Medulla oblongata (tissue), 1 donor: ENCODE results near the gene CPVL.

Source experiments
- DNase-seq: peaks from one replicate; pipeline ENCODE4 v3.0.0-alpha.2; 2015; ENCODE audit errors: extremely low spot score

CPVL gene

DNA sequence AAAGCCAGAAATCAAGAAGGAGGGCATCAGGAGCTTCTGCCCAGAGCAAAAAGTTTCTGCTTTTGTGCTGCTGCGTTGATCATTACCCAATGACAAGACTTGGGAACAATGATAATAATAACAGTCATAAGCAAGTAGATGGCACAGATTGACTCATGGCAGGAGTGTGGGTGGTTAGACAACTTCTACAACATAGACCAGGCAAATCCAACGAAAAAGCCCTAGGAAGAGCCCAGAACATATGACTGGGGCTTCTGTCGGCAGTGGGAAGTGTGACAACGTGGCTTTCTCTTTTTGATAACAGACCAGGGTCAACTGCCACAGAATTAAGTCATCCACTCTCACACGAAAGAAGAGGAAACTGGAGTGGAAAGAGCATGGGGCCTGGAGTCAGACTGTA, 102.8 kb downstream of the CPVL start:
- no peak for DNase-seq

DNA sequence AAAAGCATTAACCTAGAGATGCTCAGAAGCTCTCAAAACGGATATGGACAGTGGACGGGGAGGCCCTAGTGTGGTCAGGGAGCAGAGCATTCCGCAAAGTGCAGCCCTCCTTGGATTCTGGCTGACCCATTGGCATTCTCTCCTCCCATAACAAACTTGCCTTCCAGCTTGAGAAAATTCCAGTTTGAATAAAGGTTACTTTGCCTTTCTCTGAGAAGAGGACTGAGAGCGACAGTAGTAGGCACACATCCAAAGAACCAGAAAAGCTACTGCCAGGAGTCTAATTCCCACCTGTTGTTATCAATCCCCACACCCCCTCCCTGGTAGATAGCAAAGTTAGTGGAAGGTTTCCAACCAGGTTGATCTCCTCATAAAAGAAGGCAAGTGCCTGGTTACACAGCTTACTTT, 103.5 kb downstream of the CPVL start:
- DNase-seq, result no peak

DNA sequence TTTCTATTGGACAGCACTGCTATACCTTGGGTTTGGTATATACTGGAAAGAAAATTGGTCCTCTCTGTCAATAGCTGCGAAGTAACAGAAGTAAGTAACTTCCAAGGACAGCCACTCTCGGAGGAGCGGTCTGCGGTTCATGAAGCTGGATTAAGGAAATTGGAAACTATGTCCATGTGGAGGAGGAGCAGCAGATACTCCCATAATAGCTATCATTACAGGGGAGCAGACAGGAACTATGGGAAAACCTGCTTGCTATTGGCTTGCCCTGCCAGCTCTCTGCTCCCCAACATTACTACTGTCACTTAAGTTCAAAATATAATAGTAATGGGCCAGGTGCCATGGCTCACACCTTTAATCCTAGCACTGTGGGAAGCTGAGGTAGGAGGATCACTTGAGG, 104.3 kb downstream of the CPVL start:
- DNase-seq, result no peak

DNA sequence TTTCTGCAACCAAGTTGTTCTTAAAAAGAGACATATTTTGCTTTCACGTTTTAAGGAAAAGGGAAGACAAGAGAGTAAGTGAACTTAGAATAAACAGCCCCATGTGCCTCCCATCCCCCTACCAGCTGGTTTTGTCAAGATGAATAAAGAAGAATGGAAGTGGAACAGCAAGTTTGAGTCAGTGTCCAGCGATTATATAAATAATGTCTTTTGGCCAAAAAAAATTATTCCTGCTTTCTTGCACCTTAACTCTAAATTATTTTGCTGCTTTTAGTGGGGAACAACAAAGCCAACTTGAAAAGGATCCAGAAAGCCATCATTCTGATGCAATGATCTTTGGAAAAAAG, 105.8 kb downstream of the CPVL start:
- DNase-seq, result peak; percentile 8

DNA sequence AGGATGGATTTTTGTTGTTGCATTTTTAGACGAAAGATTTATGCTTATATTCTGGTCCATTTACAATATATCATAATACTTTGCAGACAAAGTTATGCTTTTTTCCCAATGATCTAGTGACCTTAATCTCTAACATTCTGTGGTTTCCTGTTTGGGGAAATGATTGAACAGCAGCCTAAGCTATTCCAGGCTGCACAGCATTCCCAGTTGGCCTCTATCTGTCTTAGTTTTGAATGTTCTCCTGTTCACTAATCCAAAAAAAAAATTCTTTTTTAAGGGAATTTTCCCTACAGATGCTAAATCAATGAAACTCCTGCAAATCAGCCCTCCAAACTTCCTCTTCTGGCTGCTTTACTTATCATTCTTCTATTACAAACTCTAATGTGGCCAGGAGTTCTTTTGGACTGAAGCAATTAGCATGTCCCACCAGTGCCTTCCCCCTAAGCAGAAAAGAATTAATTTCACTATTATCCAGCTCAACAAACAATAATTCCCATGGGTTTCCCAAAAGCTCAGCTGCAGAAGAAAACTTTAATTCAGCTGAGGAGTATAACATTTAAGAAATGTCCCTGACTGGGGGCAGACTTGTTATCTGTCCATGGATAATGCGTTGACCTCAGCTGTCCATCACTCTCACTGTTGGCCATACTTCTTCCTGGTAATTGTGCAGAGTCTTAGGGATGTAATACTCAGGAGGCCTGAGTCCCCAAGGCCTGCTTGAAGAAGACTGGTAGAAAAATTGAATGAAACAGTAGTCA, 106.3 kb downstream of the CPVL start:
- no peak for DNase-seq

DNA sequence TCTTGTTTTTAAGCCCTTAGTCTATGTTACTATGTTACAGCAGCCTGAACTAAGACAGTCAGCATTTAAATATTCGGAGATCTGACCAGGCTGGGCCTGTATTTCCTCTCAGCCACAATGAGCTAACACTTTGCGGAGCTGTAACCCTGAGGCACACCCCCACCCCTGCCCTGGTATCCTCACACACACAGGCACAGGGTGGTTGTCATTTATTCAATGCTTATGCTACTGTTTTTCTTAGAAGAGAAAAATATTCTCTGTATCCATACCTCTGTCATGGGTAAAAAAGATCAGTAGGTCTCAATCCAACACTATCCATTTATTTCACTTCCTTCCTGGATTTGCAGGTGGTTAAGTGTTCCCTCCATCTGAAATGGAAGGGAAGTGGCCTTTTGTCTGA, 107.9 kb downstream of the CPVL start:
- no peak for DNase-seq

DNA sequence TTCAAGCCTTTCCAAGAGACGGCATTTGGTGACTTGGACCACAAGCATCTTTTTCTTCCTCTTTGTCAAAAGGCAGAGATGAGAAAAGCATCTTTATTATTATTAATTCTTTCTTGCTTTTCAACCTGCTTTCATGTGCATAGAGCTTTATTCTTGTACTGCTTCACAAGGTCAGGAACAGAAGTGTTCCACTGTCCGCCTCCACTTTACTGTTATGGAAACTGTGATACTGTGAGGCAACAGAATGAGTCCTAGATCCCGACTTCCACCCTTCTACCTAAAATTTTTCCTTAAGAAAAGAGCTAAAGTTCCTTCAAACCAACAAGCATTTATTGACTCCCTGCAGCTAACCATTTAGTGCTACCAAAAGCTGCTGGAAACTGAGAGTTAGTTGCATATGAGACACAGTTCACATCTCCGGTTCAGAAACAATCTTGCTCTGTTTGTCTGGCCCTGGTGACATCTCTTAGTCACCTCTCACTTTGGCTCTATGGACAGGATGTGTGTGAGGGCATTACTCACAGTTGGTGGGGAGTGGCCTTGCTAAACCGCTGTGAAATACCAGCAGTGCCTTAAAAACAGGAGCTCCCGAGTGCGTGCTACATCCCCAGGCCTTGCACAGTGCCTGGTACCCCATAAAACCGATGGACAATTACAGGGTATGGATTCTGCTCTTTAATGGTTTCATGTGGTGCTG, 111.1 kb downstream of the CPVL start:
- no peak for DNase-seq

DNA sequence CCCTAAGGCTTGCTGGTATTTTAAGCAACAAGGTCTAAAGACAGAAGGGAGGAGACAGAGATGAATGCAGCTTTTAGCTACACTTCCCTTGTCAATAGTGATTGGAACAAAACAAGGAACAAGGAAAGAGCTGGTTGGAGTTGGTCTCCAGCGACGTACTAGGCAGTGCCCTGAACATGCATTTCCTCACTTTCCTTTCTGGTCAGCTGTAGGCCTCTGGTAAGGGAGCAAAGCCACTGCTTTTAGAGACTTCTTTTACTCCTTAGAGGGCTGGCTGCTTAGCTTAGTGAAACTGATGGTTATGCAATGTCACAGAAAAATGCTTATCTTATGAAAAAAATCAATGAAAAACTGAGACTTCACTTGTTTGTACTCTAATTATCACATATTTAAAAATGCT, 112.8 kb downstream of the CPVL start:
- no peak for DNase-seq

DNA sequence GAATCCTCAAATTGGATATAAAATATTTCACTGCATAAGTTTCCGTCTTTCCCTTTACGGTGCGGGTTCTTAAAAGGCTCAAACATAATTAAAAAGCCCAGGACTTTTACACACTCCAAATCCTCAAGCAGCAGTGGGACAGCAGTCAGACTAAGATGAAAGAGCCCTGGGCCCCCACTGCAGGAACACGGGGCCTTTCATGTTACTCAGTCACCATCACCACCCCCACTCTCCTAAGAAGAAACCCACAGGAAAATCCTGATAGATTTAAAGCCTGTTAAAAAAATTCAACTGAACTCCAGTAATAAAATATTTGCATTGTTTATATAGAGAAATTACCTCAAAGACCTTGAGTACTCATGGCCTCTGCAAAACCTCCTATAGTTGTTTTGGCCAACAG, 114.2 kb downstream of the CPVL start:
- no peak for DNase-seq

DNA sequence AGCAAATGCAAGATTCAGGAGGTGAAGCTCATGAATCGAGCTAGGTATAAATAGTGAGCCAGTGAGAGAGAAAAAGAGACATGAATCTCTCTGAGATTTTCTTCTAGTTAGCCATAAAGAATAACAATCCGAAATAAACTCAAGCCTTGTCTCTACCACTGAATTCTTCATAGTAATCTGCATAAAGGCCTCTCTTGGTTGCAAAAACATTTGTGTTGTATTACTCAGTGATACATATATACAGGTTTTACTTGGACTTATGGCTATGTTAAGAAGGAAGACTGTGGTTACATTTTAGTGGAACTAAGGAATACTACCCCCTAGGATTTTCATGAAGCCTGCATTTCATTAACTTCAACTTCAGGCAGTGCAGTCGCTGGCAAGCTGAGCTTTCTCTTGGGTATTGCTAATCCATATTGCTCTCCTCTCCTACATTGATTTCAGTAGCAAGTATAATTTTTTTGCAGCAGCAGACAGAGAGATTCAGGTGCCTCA, 115.5 kb downstream of the CPVL start:
- DNase-seq, result no peak

DNA sequence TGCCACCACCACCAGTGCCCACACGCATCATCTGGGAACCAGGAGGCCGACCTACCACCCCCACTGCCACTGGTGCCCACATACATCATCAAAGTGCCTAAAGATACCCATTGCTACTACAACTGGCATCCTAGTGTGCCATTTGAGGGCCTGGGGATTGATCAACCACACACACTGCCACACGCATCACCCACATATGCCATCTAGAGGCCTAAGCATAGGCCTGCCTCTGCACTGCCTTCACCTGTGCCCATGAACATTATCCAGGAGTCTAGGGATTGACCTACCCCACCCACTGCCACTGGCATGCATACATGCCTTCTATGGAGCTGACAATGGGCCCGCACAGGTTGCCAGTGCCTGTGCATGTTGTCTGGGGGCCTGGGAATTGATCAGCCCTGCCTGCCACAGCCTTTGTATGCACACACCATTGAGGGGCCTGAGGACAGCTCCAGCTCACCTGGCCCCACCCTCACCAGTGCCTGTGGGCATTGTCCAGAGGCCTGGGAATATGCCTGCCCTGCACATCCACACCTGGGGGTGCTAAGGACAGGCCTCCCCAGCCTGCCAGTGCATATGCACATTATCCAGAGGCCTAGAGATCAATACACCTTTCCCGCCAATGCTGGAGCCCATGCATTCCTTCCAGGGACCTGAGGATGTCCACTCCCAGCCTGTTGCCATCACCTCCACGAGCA, 123.9 kb downstream of the CPVL start:
- DNase-seq, result no peak

DNA sequence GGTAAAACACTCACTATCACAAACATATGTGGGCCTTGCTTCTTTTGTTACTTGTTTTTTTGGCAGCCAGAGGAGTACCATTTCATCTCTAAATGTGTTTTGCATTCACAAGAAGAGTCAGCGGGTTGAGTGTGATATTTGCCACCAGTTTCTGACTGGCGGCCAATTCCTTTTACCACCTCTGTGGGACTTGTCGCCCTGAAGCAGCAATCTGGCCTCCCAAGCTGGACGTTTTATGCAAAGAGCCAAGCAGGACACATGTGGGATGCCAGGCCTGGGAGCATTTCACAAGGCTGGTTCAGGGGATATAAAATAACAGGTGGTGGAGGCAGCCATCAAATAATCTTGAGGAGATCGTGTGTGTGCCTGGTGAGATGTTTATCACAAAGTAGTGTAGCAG, 126.4 kb downstream of the CPVL start:
- peak; percentile 21 for DNase-seq

DNA sequence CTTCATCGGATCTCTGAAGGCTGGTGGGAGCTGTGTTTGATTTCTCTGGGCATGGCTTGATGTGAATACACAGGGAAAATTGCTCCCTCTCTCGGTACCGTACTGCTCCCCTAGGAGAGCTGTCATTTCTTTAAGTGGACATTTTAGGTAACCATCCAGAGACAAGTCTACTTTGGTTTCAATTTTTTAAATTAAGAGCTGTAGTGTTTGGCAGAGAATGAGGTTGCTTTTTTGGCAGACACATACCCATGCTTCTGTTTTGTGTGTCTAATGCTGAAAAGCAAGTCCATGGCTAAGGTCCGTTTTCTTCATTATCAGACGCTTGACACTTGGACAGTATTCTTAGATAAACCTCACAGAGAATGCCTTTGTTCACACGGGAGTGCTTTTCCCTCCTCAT, 127.0 kb downstream of the CPVL start:
- peak; percentile 44 for DNase-seq

DNA sequence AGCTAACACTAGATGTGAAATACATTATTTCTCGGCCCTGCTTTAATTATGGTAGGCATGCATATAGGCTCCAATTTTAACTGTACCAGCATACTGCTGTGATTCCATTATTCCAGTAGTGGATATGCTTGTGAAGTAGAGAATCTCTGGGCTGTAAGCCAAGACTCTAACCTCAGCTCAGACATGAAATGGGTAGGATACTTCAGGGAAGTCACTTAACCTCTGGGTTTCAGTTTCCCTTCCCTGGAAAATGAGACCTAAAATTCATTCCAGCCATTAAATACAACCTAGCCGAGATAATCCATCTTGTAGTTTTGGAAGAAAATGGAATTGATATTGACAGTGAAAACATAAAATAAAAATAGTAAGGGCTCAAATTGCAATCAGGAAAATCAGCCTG, 128.6 kb downstream of the CPVL start:
- DNase-seq, result no peak

DNA sequence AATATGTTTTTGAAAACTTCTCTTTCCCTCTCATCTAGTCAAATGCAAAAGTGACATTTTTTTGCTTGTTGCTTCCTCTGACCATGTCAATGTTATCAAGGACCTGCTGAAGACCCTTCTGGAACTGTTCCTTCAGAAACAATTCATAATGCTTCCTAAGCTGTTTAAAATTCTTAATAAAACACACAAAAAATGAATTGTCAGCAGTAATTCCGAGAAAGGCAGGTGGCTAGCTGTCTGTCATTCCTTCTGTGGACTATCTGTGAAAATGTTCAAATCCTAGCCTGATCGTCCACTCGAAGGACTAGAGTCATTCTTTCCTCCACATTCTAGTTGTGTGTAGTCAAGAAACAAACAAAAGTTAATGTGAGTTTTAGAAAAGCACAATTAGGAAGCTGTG, 131.6 kb downstream of the CPVL start:
- DNase-seq, result no peak

DNA sequence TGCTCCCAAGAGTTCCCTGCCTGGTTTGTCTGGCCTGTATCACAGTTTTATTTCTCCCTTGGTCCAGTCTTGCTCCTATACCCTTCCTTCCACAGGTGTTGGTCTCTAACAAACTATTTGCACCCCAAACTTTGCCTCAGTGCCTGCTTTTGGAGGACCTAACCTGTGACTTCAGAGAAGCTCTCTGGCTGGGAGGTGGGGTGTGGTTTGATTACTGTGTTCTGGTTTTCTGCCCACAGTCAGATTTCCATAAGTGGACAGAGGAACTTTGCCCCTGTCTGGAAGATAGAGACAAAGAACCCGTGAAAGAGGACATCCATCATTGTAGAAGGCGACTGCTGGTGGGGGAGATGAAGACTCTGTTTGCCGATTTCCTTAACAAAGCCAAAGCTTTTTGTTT, 132.4 kb downstream of the CPVL start:
- DNase-seq, result no peak

DNA sequence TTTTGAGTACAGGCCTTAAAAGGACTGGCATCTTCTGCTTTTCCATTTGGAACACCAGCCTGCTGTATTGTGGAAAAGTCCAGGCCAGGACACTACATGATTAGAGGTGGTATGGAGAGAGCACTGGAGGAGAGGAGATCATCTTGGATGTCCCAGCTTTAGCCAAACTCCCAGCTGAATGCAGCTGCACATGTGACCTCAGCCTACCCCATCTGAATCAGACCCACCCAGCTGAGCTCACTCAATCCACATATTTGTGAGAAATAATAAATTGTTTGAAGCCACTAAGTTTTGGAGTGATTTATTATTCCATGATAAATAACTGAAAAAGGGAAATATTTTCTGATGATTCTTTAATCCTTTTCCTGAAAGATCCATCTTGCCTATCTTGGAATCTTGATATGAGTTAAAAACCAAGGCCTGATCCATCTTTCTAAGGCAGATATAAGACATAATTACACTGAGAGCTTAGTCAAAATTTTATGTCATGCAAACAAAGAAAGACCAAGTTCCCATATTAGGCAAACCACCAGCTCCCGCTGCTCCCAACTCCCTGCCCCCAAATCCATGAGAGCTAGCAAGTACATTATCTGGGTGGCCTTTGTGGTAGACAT, 133.1 kb downstream of the CPVL start:
- no peak for DNase-seq

DNA sequence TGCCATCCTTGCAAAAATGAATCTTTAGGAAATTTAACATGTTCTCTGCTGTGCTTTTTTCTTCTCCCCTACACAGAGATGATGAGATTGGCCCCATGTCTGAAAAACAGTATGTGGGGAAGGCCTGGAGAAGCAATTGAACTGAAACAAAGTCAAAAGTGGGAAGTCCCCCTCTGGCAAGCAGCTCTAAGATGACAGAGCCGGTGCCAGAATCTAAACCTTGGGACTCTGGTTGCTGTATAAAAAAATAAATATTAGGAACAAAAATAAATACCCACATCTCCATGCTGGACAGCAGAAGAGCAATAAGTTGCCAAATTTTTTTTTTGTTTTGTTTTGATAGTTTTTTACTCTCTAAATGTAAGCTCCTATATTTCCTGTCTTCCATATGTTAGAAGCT, 136.4 kb downstream of the CPVL start:
- no peak for DNase-seq

DNA sequence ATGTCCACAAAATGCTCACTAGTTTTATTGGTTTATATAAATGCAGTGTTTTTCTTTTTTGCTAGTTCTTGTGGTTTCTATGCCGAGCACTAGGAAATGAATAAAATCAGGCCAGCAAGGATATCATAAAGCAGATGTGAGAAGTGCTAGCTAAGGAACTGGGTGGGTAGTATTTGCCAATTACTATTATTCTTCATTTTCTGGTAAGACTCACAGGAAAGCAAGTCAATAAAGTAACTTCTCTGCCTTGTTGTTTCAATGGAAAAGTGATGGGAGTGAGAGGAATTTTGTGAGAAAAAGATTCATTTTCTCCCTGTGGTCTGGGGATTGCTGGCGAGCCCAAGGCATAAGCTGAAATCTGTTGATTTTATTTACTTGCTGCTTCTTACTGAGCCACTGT, 137.7 kb downstream of the CPVL start:
- DNase-seq, result no peak

DNA sequence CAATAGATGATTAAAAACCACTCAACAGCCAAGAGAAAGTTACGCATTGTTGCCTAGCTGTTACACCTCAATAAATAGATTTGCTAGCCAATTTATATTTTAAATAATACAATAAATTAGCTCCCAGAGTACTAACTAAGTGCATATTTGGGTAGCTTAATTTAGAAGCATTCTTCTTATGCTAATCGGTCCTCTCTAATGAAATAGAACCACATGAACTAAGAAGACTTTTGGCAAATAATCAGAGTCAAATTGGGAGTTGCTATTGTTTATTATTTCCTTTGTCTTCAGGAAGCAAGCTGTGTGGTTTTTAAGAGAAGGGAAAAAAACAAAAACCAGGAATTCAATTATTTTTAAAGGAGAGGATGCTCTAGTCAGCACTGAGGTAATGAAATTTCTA, 139.2 kb downstream of the CPVL start:
- no peak for DNase-seq

DNA sequence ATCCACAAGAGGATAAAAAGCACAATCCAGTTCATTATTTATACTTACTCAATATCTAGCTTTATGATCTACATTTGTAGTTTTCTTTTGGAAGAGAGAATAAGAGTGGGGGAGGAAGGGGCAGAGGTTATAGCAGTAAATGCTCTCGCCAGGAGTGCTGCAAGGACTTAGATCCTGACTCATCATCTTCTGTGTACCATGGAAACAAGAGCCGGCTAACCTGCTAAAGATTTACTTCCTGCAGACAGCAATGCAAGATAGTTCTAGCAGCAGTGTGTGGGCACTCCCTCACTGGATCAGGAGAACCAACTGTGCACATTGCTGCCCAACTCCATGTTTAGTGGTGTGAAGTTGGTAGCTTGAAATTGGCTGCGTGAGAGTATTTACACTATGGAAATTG, 140.5 kb downstream of the CPVL start:
- DNase-seq, result no peak

DNA sequence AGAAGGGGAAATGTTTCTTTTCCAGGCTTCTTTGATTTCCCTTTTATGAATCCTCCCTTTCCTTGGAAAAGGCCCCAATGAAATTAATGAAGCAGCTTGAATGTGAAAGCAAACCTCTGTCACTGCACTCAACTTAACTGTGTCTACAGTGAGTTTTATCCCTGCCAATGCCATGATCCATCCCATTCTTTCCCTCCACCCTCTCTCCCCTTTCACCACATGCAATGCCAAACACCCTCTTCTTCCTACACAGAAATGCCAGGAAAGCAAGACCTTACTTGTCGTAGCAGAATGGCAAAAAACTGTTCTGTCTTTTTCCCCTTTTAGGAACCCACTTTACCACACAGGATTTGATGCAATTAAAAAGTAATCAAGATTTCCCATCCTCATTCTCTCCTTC, 140.9 kb downstream of the CPVL start:
- no peak for DNase-seq

DNA sequence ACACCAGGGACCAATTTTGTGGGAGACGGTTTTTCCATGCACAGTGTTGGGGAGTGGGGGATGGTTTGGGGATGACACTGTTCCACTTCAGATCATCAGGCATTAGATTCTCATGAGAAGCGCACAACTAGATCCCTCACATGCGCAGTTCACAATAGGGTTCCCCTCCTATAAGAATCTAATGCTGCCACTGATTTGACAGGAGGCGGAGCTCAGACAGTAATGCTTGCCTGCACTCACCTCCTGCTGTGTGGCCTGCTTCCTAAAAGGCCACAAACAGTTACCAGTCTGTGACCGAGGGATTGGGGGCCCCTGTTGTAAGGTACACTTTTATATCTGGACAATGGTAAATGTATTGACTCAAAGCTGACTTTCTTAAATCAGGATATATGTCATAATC, 142.6 kb downstream of the CPVL start:
- DNase-seq, result no peak
